OCI-LY3 (cell line): Measurements from ENCODE around the gene DDX17.

Experiments
- H2AFZ ChIP-seq: fragments of 200-600, 300-600 bp; shearing (Covaris generic); 2 replicates; pipeline ENCODE4 v1.6.0; 2014; ENCODE audit warnings: antibody characterized with exemption, low read depth, low read length
- H3K27ac ChIP-seq: fragments of 200-600, 300-600 bp; sonication (generic); 2 replicates; pipeline ENCODE4 v1.5.1; 2014; ENCODE audit warnings: mild to moderate bottlenecking, low read length, moderate library complexity, mixed read lengths
- H3K27me3 ChIP-seq: fragments of 200-600, 300-600 bp; sonication (generic); 2 replicates; pipeline ENCODE4 v1.6.1; 2014; ENCODE audit warnings: low read depth, low read length, mixed read lengths
- H3K36me3 ChIP-seq: fragments of 200-600, 300-600 bp; sonication (generic); replicated peaks from 2 replicates; pipeline ENCODE3; 2014; ENCODE audit warnings: low read depth, low read length, mixed read lengths
- H3K4me1 ChIP-seq: fragments of 300-600, 200-600 bp; sonication (generic); 2 replicates; pipeline ENCODE4 v1.6.1; 2014; ENCODE audit warnings: low read length, mixed read lengths
- H3K4me2 ChIP-seq: fragments of 200-600, 300-600 bp; sonication (generic); 2 replicates; pipeline ENCODE4 v1.6.1; 2014; ENCODE audit warnings: low read length, mixed read lengths
- H3K4me3 ChIP-seq: fragments of 300-600, 200-600 bp; sonication (generic); 2 replicates; pipeline ENCODE4 v1.5.1; 2014; ENCODE audit warnings: antibody characterized with exemption, mild to moderate bottlenecking, low read length, moderate library complexity
- H3K79me2 ChIP-seq: fragments of 300-600, 200-600 bp; shearing (Covaris generic); 2 replicates; pipeline ENCODE4 v1.6.1; 2014; ENCODE audit warnings: mild to moderate bottlenecking, low read length, mixed read lengths
- H3K9ac ChIP-seq: fragments of 300-600, 200-600 bp; shearing (Covaris generic); 2 replicates; pipeline ENCODE4 v1.6.0; 2014; ENCODE audit warnings: mild to moderate bottlenecking, low read length, moderate library complexity
- H3K9me3 ChIP-seq: fragments of 200-600, 300-600 bp; shearing (Covaris generic); 2 replicates; pipeline ENCODE4 v1.6.1; 2014; ENCODE audit warnings: low read length, mixed read lengths; ENCODE audit not compliant: insufficient read depth
- H4K20me1 ChIP-seq: fragments of 200-600, 300-600 bp; sonication (generic); 2 replicates; pipeline ENCODE4 v1.6.1; 2016; ENCODE audit warnings: low read length, mixed read lengths; ENCODE audit not compliant: insufficient read depth
- CTCF ChIP-seq: fragments of 200-600, 300-600 bp; sonication (generic); IDR thresholded peaks from 2 replicates; pipeline ENCODE4 v1.5.1; 2014; ENCODE audit warnings: antibody characterized with exemption, low read length, low read depth
- EZH2phosphoT487 ChIP-seq: fragments of 200-600 bp; shearing (Covaris generic); IDR thresholded peaks from 2 replicates; pipeline ENCODE4 v1.6.1; 2018; ENCODE audit warnings: antibody characterized with exemption, mixed run types, low read depth

DDX17 gene

GRCh38 chr22:38489142-38489541 is 17.0 kb downstream of the DDX17 start:
- H3K79me2 ChIP-seq: peaks cover 34% of the 10 kb centered on the region
- H3K4me3 ChIP-seq: no peak overlapping the region
- no peak overlapping the region for H2AFZ ChIP-seq
- TF ChIP-seq CTCF (no peak), EZH2phosphoT487 (no peak)
- H3K9ac ChIP-seq: no peak overlapping the region
- H3K4me2 ChIP-seq: no peak overlapping the region
- no peaks in the 10 kb centered on the region for H3K9me3 ChIP-seq
- peaks cover 64% of the 10 kb centered on the region for H4K20me1 ChIP-seq
- peaks cover 87% of the 10 kb centered on the region for H3K36me3 ChIP-seq
- H3K27ac ChIP-seq: no peak overlapping the region
- no peaks in the 10 kb centered on the region for H3K27me3 ChIP-seq
- peaks cover 4% of the 10 kb centered on the region for H3K4me1 ChIP-seq

- peaks cover 87% of the 10 kb centered on the region for H3K36me3 ChIP-seq
- peaks cover 22% of the 10 kb centered on the region for H3K79me2 ChIP-seq
- no peak overlapping the region for H3K9ac ChIP-seq
- H3K9me3 ChIP-seq: no peaks in the 10 kb centered on the region
- no peak for TF ChIP-seq EZH2phosphoT487
- no peak for TF ChIP-seq CTCF
- H3K4me3 ChIP-seq: no peak overlapping the region
- no peak overlapping the region for H2AFZ ChIP-seq
- no peak overlapping the region for H3K27ac ChIP-seq
- H3K27me3 ChIP-seq: no peaks in the 10 kb centered on the region
- H4K20me1 ChIP-seq: peaks cover 62% of the 10 kb centered on the region
- peaks cover 4% of the 10 kb centered on the region for H3K4me1 ChIP-seq
- no peak overlapping the region for H3K4me2 ChIP-seq
Measured at GRCh38 chr22:38487946-38488345, 18.2 kb downstream of the DDX17 start.

GRCh38 chr22:38485783-38486182 is 20.3 kb downstream of the DDX17 start:
- peaks cover 90% of the 10 kb centered on the region for H3K36me3 ChIP-seq
- no peak overlapping the region for H3K9ac ChIP-seq
- no peaks in the 10 kb centered on the region for H3K9me3 ChIP-seq
- no peak overlapping the region for H2AFZ ChIP-seq
- H3K79me2 ChIP-seq: peaks cover 20% of the 10 kb centered on the region
- H3K4me2 ChIP-seq: no peak overlapping the region
- H3K4me1 ChIP-seq: peaks cover 3% of the 10 kb centered on the region; the same call in 1 of the 2 replicates
- H3K27ac ChIP-seq: no peak overlapping the region
- H3K27me3 ChIP-seq: no peaks in the 10 kb centered on the region
- peaks cover 63% of the 10 kb centered on the region for H4K20me1 ChIP-seq
- no peak overlapping the region for H3K4me3 ChIP-seq
- no peak for TF ChIP-seq CTCF
- TF ChIP-seq EZH2phosphoT487: no peak

GRCh38 chr22:38484244-38484643 is 21.9 kb downstream of the DDX17 start:
- H3K4me3 ChIP-seq: no peak overlapping the region
- TF ChIP-seq CTCF: no peak
- no peak for TF ChIP-seq EZH2phosphoT487
- no peaks in the 10 kb centered on the region for H3K9me3 ChIP-seq
- H3K9ac ChIP-seq: no peak overlapping the region
- H3K27ac ChIP-seq: no peak overlapping the region
- H3K79me2 ChIP-seq: peaks cover 8% of the 10 kb centered on the region; the same call in 1 of the 2 replicates
- no peak overlapping the region for H3K4me2 ChIP-seq
- peaks cover 50% of the 10 kb centered on the region for H4K20me1 ChIP-seq
- no peaks in the 10 kb centered on the region for H3K4me1 ChIP-seq
- no peaks in the 10 kb centered on the region for H3K27me3 ChIP-seq
- no peak overlapping the region for H2AFZ ChIP-seq
- H3K36me3 ChIP-seq: peaks cover 80% of the 10 kb centered on the region
